NCI-H2107 treated with DMSO at 0.1 percent for 48 hours (cell line): ENCODE data around the gene CCDC85C.

Experiments used
- DNase-seq: peaks from one replicate; lab custom pipeline; 2025; ENCODE audit not compliant: unreplicated experiment; lab: John Stamatoyannopoulos, UW

CCDC85C gene

DNA sequence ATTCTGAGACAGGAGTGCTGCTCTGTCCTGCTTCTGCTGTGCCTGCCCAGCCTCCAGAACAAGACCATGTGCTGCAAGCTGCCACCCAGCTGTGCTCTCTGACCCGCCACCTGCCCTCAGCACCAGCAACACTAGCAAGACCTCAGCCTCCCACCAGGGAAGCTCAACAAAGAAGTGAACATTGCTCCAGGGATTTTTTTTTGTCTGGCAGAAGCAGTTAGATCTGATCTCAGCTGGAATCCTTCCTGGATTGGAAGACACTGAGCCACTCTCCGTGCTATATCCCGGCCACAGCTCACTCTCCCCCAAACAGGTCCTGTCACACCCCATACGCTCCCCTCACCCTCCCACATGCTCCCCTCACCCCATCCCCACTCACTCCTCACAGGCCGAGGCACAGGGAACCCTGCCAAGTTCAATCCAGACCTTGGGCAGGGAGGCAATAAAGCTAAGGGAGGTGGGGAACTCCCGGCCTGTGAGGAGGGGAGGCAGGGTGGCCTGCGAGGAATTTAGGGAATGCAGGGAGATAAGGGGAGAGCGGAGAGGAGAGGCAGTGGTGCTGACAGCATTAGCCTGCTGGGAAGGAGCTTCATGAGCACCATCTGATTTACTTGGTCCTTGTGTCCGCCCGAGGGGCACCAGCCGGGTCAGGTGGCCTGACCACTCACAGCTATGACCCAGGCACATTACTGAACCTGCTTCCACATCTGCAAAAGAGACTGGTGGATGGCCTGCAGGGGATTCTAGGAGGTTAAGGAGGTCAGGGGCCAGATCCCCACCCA is 29.7 kb downstream of the CCDC85C start:
- peak; percentile 51 for DNase-seq

DNA sequence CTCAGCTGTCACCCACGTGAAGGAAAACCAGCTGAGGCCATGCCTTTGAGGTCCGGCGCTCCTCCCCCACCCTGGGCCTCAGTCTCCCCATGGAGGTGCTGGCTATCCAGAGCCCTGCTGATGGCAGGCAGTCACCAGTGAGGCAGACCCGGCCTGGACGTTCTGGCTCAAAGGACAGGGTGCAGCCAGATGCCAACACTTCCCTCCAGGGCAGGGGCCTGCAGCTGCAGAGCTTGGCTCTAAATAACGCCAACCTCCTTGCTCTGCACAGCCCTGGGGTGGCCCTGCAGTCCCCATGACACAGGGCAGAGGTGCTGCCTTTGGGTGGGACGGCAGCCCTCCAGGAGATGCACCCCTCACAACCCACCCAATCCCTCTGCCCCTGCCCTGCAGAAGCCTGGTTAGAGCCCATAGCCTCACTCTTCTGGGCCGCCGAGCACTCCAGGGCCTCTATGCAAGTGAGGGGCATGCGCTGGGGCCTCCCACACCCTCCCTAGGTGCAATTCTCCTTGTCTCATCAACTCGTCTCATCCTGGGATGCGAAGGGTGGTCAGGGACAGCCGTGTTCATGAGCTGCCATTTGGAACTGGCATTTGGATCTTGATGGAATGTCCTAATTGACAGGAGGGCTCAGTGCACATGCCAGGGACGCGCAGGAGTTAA is 30.4 kb downstream of the CCDC85C start:
- DNase-seq: no peak

DNA sequence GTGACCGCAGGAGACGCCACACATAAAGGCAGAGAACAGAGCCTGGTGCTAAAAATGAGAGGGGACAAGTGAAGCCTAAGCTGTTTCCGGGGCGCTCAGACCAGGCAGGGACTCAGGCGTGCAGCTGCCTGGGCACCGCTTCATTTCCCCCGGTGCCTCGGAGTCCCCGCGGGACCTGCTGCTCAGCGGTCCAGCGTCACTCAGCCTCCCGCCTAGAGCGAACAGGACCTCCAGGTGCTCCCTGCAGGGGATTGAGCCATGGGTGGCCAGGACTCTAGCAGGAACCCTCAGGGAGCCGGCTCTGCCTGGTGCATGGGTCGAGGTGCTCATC is 31.0 kb downstream of the CCDC85C start:
- peak; percentile 38 for DNase-seq

DNA sequence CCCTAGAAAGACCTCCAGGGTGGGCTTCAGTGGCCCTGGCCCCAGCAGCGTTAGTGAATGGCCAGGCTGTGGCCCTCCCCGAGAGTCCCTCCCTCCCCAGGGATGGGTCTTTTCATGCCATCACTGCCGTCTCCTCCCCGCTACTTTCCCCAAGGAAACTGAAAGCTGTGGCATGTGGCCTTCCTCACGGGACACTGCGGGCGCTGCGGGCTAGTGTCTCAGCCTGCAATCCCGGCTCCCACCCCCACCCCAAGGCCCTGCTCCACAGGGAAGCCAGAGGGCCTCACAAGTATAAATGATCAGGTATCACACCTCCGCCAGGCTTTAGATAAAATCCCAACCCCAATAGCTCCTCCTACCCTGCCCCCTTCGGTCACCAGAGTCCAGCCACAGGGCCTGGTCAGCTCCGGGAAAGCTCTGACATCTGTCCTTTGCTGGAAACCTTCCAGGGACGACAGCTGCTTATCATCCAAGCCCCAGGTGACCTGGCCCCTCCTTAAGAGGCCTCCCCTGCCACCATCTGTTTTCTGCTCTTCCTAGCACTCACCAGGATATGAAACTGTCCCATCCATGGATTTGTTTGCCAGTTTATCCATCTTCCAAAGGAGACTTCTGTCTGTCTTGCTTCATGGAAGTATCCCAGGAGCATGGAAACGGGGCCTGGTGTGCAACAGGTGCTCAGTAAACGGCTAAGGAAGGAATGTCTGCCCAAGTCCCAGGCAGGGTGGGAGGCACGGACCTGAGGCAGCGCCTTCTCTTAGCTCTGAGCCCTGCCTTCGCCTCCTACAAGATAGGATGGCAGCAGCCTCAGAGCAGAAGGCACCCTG is 31.6 kb downstream of the CCDC85C start:
- no peak for DNase-seq

DNA sequence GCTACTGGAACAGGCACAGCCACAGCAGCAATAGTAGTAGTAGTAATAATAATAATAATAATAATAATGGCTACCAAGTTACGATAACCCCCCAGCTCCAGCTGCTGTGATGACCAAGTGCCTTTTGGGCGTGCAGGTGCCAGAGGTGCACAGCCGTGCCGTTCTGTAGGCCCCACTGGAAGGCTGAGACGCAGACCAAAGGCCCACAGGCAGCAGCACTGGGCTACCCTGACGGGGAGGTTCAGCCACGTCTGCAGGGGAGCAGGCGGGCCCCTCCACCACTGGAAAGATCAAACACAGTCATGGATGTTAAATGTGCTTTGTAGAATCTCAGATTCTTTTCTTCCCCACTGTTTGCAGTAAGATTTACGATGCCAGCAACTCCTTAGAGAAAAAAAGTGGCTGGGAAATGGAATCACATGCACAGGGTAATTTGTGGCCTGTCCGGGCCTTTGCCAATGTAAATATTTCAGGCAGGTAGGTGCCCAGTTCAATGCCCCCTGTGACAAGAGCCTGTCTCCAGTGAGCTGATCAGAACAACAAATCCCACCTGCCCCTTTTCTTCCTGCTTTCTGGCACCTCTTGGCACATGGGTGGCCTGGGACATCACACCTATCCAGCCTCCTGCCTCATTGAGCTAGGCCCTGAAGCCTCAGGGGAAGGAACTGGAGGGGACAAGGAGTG is 32.6 kb downstream of the CCDC85C start:
- no peak for DNase-seq

DNA sequence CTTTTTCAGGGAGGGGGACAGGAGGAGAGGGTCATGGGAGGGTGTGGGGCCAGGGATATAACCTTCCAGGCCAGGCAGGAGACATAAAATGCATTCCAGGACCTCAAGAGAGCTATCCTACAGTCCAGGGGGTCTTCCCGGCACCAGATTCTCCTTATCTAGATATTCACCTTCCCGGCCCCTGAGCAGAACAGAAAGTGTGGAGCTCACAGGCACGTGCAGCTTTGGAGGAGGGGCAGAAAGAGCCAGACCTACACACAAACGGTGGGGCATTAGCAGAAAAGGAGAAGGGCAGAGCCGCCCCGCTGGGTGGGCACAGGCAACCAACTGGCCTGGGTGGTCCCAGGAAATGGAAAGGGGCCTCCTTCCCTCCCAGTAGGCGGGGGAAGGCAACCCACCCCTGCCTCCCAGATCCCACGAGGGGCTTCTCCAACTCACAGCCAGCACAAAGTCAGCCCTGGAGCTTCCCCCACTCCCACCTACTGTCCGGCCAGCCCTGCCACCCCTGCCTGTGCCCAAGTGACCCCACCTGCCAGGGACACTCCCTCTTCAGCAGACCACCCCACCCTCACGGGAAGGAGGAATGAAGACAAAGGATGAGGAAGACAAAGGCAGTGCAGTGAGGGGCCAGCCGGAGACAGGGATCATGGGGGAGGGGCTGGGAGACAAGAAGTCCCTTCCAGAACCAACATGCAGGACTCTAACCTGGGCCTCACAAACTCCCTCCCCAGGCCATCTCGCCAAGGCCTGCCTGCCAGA is 33.3 kb downstream of the CCDC85C start:
- DNase-seq: no peak

DNA sequence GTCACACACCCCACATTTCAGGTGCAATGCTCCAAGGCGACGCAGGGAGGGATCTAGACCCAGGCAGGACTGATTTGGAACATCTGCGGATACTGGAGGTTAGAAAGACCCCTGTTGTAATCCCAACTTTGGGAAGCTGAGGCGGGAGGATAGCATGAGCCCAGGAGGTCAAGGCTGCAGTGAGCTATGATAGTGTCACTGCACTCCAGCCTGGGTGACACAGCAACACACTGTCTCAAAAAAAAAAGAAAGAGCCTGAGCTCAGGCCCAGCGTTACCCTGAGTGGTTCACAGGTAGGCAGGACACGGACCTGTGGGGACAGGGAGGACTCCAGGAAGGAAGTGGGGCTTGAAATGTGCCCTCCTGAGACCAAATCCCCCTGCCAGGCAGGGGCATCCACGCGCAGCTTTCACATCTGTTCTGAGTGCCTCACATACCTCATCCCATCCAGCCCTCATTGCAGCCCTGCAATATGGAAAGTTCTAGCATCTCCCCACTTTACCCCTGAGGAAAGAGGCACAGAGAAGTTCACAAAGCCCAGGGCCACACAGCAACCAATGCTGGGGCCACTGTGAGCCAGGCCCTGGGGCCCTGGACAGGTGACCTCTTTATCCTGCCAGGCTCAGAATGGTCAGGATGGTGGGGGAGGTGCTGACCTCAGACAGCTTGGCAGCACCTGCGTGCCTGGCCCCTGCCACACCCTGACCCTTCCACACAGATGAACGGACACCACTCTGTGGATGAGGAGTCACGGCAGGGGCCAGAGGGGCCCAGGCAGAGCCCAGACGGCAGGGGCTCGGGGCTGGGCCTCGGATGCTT is 34.1 kb downstream of the CCDC85C start:
- no peak for DNase-seq

DNA sequence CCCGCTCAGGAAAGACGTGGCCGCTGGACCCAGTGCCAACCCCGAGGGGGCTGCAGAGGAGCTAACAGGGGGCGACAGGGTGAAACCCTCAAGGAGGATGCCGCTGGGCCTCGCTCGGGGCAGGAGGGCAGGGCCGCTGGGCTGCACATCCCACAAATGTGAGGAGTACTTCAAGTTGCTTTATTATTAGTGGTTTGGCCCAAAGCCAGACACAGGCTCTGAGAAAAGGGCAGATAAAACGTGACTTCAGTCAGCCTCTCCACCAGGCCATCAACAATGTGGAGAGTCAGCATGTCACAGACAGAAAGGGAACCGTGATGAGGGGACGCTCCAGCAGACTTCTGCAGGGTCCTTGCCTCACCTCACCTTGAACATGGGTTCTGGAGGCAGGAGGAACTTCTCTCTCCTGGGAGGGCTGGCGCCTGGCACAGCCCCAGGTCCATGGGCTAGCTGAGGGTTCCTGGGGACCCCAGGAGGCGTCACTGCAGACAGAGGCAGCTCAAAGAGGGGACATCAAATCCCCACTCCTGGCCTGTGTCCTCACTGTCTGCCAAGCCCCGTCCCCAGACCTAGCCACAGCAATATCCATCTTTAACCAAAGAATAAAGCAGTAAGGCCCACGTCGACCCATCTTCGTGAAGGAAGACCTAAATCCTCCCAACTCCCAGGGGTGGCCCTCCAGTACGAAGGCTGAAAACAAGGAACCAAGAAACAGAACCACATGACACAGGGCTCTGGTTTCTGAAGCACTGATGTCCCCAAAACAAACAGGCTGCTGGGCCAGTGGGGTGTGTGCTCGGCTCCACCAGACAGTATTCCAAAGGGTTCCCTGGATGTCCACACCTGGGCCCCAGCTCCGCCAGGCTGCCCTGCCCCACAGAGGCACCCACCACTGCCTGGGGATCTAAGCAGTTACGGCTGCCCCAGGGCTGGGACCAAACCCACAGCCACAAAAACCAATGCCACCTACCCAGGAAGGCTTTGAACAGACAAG is 35.1 kb downstream of the CCDC85C start:
- peak; percentile 73 for DNase-seq

DNA sequence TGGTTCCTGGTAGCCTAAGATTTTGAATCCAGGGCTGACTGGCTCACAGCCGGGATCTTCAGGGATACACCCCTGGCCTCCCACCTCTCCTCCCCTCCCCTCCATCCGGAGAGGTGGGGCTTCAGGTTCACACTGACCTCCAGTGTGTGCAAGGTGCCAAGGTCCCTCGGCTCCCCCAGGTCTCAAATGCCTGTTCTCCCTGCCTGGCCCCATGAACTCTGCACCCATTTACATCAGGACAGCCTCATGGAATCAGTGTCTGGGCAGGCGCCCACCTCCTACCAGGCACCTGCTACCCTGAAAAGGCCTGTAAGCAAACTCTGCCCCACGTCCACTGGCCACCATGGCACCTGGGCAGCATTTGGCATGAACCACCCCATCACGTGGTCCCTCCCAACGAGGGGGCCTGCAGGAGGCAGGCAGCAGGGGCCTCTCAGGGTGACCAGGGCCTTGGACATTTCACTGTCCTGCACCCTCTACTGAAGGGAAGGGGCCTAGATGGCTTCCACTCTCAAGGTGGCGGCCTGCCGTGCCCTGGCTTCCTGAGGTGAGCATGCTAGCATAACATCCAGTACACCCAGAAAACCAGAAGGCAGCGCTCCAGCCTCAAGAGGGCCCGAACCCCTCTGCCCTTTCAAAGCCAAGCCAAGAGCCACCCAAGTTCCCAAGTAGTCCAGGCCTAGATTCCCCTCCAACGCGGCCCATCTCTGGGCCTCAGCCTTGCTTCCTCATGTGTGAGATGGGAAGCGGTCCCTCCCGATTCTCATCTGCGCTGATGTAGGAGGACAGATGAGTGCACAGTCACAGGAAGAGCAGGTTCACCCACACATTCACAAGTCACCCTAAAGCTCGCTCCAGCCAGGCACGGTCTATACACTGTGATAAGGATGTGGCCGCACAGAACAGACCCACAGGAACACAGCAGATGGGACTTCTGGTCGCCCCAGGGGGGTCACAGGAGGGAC is 37.3 kb downstream of the CCDC85C start:
- DNase-seq: no peak

DNA sequence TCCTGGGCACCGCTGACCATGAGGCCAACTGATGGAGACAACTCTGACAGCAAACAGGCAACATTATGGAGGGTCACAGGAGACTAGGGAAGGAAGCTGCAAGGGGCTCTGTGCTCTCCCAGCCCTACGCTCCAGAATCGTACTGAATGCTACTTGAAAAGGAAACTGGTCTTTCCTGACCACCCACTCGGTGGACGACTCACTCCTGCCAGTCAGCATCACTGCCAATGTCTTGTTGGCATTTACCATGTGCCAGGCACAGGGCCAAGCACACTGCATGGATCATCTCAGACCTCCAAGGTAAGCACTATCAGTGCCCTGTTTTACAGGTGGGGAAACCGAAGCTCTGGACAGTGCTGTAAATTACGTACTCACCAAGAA is 38.0 kb downstream of the CCDC85C start:
- DNase-seq: no peak

DNA sequence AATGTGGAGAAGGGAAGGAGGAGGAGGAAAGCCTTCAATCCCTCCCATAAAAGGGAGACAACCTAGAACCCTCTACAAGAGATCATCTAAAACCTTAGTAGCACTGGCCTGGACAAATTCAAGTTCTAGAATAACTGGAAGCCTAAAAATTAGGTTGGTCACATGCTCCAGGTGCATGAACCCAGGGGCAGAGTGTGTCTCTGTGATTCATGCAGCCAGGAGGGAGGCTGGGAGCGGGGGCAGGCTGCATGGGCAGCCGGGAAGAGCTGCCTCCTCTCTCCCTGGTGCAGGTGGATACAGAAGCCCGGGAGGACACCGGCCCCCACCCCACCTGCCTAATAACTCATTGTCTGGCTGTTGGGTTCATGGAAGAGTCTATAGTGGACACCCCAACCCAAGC is 38.6 kb downstream of the CCDC85C start:
- no peak for DNase-seq

DNA sequence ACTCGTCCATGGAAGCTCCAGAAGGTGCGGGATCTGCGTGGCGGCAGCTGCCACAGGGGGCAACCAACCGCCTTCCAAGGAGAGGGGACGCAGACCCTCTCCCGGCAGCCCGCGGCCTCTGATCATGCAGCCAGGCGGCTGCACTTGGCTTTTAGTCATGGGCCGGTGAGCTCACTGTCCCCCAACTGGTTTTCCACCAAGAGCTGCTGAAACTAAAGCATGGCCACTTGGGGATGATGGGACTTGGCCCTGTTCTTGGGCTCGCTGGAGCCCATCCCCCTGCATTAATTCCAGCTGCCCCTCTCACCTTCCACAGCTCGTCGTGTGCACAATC is 39.1 kb downstream of the CCDC85C start:
- DNase-seq: no peak

DNA sequence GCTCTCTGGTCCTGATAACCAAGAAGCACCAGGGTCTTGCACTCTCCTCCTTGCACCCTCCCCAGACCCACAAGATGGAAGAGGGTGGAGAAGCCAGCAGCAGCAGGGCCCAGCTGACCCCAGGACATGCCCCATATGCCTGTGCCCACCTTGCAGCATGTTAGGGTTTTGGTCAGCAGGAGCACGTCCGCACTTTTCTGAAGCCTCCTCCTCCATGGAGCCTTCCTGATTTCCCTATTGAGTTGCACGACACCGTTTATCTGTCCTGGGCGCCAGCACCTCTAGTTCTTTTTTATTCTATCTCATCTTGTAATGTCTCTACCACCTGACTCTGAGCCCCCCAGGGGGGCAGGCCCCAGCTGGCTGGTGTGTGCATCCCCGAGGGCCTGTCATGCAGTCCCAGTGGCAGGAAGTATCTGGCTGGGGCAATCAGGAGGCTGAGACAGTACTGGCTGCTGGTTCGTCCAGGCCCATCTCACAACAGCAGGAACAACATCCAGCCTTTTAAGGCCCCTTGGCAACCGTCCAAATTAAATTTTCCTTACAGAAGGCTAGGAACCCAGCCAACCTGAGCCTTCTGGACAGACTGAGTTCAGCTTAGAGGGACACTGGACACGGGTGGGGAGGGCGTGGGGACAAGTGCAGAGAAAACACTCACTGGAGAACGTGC is 39.6 kb downstream of the CCDC85C start:
- no peak for DNase-seq

DNA sequence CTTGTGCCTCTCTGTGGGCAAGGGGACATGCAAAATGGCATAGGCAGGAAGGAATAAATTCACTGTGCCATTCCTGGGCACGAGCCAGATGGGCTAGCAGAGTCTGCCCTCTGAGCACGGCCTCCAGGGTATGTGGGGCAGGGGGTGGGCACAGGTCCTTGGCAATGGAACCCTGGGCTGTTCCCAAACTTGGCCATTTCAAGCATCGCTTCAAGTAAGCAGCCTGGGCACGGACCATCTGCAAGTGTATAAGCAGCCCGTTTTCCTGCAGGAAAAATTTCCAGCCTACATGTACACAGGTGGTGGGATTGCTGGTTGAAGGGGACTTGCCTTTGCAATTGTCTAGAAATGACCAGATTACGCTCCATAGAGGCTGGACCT is 40.3 kb downstream of the CCDC85C start:
- no peak for DNase-seq

DNA sequence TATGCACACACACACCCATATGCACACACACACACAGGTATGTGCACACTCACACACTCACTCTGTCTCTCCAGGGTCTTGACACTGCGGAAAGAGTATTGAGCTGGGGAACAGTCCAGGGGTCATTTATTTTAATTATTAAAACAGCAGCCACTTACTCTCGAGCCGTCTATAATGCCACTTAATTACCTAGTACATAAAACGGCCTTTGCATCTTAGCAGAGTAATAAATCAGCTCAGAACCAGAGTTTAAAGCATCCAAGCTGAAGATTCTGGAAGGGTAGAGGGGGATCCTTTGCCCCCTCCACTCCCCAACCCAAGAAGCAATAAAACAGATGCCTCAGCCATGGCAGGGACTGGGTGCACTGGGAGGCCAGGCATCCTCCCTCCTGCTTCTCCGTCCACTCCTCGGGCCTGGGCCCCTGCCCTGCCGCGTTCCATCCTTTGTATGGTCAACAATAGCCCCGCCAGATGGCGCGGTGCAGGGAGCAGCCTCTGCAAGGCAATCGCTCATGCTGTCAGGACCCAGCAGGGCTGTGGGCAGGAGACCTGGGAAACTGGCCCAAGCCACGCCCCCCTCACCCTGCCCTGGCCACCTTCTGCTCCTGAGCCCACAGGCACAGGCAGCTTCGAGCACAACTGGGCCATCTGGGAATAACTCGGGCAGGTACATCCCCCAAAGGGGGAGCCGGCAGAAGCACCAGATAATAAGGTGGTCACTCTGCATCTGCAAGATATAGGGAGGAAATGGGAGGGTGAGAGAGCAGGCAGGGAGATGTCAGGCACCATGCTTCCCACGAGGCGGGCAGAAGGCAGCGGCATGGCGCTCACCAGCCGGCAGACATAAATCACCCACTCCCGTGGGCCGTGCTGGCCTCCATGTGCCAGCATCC is 40.9 kb downstream of the CCDC85C start:
- no peak for DNase-seq

DNA sequence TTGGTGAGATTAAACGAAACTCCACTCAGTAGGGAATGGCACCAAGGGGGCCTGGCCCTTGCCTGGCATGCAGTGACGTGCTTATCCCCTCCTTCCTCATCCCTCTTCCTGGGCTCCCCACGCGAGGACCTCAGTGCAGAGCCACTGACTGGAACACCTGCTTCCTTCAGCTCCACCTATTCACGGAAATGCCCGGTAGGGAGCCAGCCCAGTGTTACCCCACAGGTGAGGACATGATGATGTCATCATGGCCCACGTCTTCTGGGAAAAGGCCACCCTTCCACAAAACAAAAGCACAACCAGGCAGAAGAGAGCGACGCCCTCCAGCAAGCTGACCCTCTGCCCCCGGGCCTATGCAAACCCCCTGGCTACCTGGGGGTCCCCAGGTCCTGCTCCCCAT is 42.1 kb downstream of the CCDC85C start:
- peak; percentile 54 for DNase-seq
